Lower lobe of right lung (tissue), 2 donors: Measurements from ENCODE around the gene TMPRSS15. TPM values are rescaled to one million over a fixed set of nuclear protein-coding genes. Genes with fewer than 3 reads are reported as not detected.

Source experiments
- ATAC-seq, 2 donors: fragments of 200-7000 bp; cut with Tn5 transposase; one replicate each; pipeline ENCODE4 v1.9.1; 2020 to 2022; ENCODE audit warnings: mild to moderate bottlenecking in 2 of 2, moderate library complexity in 2 of 2
- DNase-seq: peaks from one replicate; pipeline ENCODE4 v3.0.0-alpha.2; 2020
- H3K27ac ChIP-seq: fragments of 200-600 bp; one replicate; pipeline ENCODE4 v1.8.0; 2022
- H3K27me3 ChIP-seq: fragments of 200-600 bp; one replicate; pipeline ENCODE4 v1.8.0; 2022; ENCODE audit warnings: low read depth
- H3K36me3 ChIP-seq: fragments of 200-600 bp; one replicate; pipeline ENCODE4 v1.8.0; 2022; ENCODE audit warnings: mild to moderate bottlenecking
- H3K4me1 ChIP-seq: fragments of 200-600 bp; one replicate; pipeline ENCODE4 v1.8.0; 2022
- H3K4me3 ChIP-seq: fragments of 200-600 bp; one replicate; pipeline ENCODE4 v1.8.0; 2022; ENCODE audit warnings: mild to moderate bottlenecking
- H3K9me3 ChIP-seq: fragments of 200-600 bp; one replicate; pipeline ENCODE4 v1.8.0; 2022
- intact Hi-C: fragments of 100-400 bp; cut with DNase I; formaldehyde crosslinking; loops from one replicate; pipeline ENCODE4 v1.11.0; 2022
- total RNA-seq: library from RNA; stranded (reverse); fragmentation: NEBNext Ultra II Directional; extraction: Animal tissue kit (Norgen Biotek cat#: 25700); gene quantifications from one replicate; pipeline ENCODE4 v1.2.1, GENCODE V29; 2021
- TF ChIP-seq, protein P1 (sequence below): fragments of 200-600 bp; IDR thresholded peaks from one replicate; pipeline ENCODE4 v1.8.0; 2022; ENCODE audit warnings: antibody characterized with exemption, mild to moderate bottlenecking
- donor health status: DM: no; HTN: yes; CAD: no; lungs with severe emphysema.

Gene TMPRSS15
- total RNA-seq, 1 donor from 2014 or later: not detected

DNA sequence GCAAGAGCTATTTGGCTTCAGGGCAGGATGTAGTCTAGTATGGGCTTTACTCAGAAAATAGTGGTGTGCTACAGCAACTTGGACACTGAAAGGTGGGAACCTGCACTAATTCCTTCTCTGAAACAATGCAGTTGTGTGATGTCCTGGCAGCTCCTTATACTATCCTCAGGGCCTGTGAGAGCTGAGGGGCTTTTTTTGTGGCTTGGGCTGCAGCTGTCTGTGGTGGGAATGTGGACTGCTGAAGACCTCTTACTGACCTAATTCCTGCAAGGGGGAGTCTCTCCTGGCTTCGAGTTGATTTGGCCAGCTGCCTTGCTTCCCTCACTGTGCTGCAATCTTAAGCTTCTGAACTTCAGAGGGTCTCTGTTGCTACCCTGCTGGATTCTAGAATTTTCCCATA is 181.2 kb downstream of the TMPRSS15 start:
- H3K4me3 ChIP-seq: no peak overlapping the region
- DNase-seq (no peak), ATAC-seq (no peak)
- H3K27ac ChIP-seq: no peak overlapping the region
- H3K9me3 ChIP-seq: peaks cover 19% of the 10 kb centered on the region
- no peaks in the 10 kb centered on the region for H3K4me1 ChIP-seq
- intact Hi-C loops: no loop called here
- no peaks in the 10 kb centered on the region for H3K36me3 ChIP-seq
- no peaks in the 10 kb centered on the region for H3K27me3 ChIP-seq
- TF ChIP-seq, protein P1, sequence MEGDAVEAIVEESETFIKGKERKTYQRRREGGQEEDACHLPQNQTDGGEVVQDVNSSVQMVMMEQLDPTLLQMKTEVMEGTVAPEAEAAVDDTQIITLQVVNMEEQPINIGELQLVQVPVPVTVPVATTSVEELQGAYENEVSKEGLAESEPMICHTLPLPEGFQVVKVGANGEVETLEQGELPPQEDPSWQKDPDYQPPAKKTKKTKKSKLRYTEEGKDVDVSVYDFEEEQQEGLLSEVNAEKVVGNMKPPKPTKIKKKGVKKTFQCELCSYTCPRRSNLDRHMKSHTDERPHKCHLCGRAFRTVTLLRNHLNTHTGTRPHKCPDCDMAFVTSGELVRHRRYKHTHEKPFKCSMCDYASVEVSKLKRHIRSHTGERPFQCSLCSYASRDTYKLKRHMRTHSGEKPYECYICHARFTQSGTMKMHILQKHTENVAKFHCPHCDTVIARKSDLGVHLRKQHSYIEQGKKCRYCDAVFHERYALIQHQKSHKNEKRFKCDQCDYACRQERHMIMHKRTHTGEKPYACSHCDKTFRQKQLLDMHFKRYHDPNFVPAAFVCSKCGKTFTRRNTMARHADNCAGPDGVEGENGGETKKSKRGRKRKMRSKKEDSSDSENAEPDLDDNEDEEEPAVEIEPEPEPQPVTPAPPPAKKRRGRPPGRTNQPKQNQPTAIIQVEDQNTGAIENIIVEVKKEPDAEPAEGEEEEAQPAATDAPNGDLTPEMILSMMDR: no peak

DNA sequence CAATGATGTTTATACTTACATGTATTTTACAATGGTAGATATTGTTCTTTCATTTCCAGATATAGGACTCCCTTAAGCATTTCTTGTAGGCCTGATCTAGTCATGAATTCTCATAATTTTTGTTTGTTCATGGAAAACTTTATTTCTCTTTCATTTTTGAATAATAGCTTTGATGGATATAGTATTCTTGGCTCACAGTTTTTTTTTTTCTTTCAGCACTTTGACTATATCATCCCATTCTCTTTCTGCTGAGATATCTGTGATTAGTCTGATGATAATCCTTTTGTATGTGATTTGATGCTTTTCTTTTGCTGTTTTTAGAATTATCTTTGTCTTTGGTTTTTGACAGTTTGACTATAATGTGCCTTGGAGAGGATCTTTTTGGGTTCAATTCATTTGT is 183.1 kb downstream of the TMPRSS15 start:
- intact Hi-C loops: no loop called here
- peaks cover 19% of the 10 kb centered on the region for H3K9me3 ChIP-seq
- TF ChIP-seq, protein P1: no peak

More for the DNA sequence above, 183.1 kb downstream of the TMPRSS15 start:
- no peaks in the 10 kb centered on the region for H3K4me1 ChIP-seq
- no peak for ATAC-seq
- no peak for DNase-seq
- no peaks in the 10 kb centered on the region for H3K36me3 ChIP-seq
- no peak overlapping the region for H3K27ac ChIP-seq
- no peaks in the 10 kb centered on the region for H3K27me3 ChIP-seq
- H3K4me3 ChIP-seq: no peak overlapping the region

Other genes with a start within 250 kb of the TMPRSS15 start
- gene CHODL, start 159.0 kb downstream of the TMPRSS15 start, total RNA-seq: not detected